WTC11 (cell line): Measurements from ENCODE around the gene AFF2. TPM values are rescaled to one million over a fixed set of nuclear protein-coding genes. Genes with fewer than 3 reads are reported as not detected.

Source experiments
- ATAC-seq: fragments of 200-7000 bp; cut with Tn5 transposase; 2 replicates; pipeline ENCODE4 v1.10.0; 2021; ENCODE audit warnings: mild to moderate bottlenecking, moderate library complexity
- CTCF ChIA-PET: fragments of 300-600 bp; sonication (Branson Sonifier 250); formaldehyde crosslinking; loops from one replicate; lab custom pipeline; 2021; ENCODE audit warnings: antibody characterized with exemption; lab: Charles Lee
- POLR2A ChIA-PET: fragments of 350-600 bp; sonication (Branson Sonifier 250); formaldehyde crosslinking; loops from one replicate; lab custom pipeline; 2021; ENCODE audit warnings: antibody characterized with exemption; lab: Charles Lee
- DNase-seq: peaks from one replicate; pipeline ENCODE4 v3.0.0; 2021; ENCODE audit warnings: low spot score
- H3K27ac Mint-ChIP-seq: 2 replicates; pipeline ENCODE4 v1.8.0; 2021; ENCODE audit warnings: mixed read lengths
- H3K27me3 Mint-ChIP-seq: 2 replicates; pipeline ENCODE4 v1.8.0; 2021; ENCODE audit warnings: low read depth, mild to moderate bottlenecking, moderate library complexity, mixed read lengths
- H3K36me3 Mint-ChIP-seq: 2 replicates; pipeline ENCODE4 v1.8.0; 2021; ENCODE audit warnings: mixed read lengths
- H3K4me1 Mint-ChIP-seq: 2 replicates; pipeline ENCODE4 v1.8.0; 2022; ENCODE audit warnings: mixed read lengths
- H3K4me3 Mint-ChIP-seq: 2 replicates; pipeline ENCODE4 v1.8.0; 2021; ENCODE audit warnings: mild to moderate bottlenecking, moderate library complexity, mixed read lengths
- H3K9me3 Mint-ChIP-seq: 2 replicates; pipeline ENCODE4 v1.8.0; 2021; ENCODE audit warnings: mixed read lengths
- CDX4 ChIP-seq: fragments of 250-450 bp; sonication (Bioruptor Pico); IDR thresholded peaks from 2 replicates; pipeline ENCODE4 v1.9.0; 2021; ENCODE audit warnings: moderate library complexity, mild to moderate bottlenecking, inconsistent platforms, borderline replicate concordance
- CREM ChIP-seq: sonication (generic); formaldehyde crosslinking; IDR thresholded peaks from 2 replicates; pipeline ENCODE4 v1.8.1; 2022; ENCODE audit warnings: mild to moderate bottlenecking, missing genetic modification reagents, moderate library complexity
- EMX1 ChIP-seq: fragments of 250-450 bp; sonication (Bioruptor Pico); IDR thresholded peaks from 2 replicates; pipeline ENCODE4 v1.8.0; 2021; ENCODE audit warnings: mild to moderate bottlenecking
- FOXP1 ChIP-seq: sonication (generic); formaldehyde crosslinking; IDR thresholded peaks from 2 replicates; pipeline ENCODE4 v1.8.0; 2022; ENCODE audit warnings: missing genetic modification reagents, mild to moderate bottlenecking, moderate library complexity, borderline replicate concordance
- HMGA2 ChIP-seq: fragments of 250-450 bp; sonication (Bioruptor Pico); IDR thresholded peaks from 2 replicates; pipeline ENCODE4 v1.4.0; 2021; ENCODE audit warnings: mild to moderate bottlenecking, moderate library complexity
- KAT7 ChIP-seq: sonication (generic); formaldehyde crosslinking; IDR thresholded peaks from 2 replicates; pipeline ENCODE4 v1.8.1; 2023; ENCODE audit warnings: missing genetic modification reagents, mild to moderate bottlenecking, borderline replicate concordance
- MXD4 ChIP-seq: fragments of 250-450 bp; sonication (Bioruptor Pico); IDR thresholded peaks from 2 replicates; pipeline ENCODE4 v1.8.0; 2021; ENCODE audit warnings: mild to moderate bottlenecking, moderate library complexity, borderline replicate concordance
- MYBL2 ChIP-seq: sonication (generic); formaldehyde crosslinking; IDR thresholded peaks from 2 replicates; pipeline ENCODE4 v1.8.1; 2023; ENCODE audit warnings: mild to moderate bottlenecking, moderate library complexity, missing genetic modification reagents
- NR2C2 ChIP-seq: sonication (generic); formaldehyde crosslinking; IDR thresholded peaks from 2 replicates; pipeline ENCODE4 v1.8.0; 2022; ENCODE audit warnings: mild to moderate bottlenecking, missing genetic modification reagents
- NR3C1 ChIP-seq: sonication (generic); formaldehyde crosslinking; conservative IDR thresholded peaks from 2 replicates; pipeline ENCODE4 v1.8.1; 2023; ENCODE audit warnings: low read depth, mild to moderate bottlenecking, missing genetic modification reagents
- PRDM15 ChIP-seq: sonication (generic); formaldehyde crosslinking; IDR thresholded peaks from 2 replicates; pipeline ENCODE4 v1.8.0; 2022; ENCODE audit warnings: missing genetic modification reagents
- SOX15 ChIP-seq: fragments of 250-450 bp; sonication (Bioruptor Pico); IDR thresholded peaks from 2 replicates; pipeline ENCODE4 v1.9.0; 2021; ENCODE audit warnings: mild to moderate bottlenecking
- SP1 ChIP-seq: sonication (generic); formaldehyde crosslinking; conservative IDR thresholded peaks from 2 replicates; pipeline ENCODE4 v1.8.1; 2022; ENCODE audit warnings: missing genetic modification reagents
- TP53 ChIP-seq: sonication (generic); formaldehyde crosslinking; IDR thresholded peaks from 2 replicates; pipeline ENCODE4 v1.8.1; 2023; ENCODE audit warnings: mild to moderate bottlenecking, missing genetic modification reagents
- USF2 ChIP-seq: sonication (generic); formaldehyde crosslinking; IDR thresholded peaks from 2 replicates; pipeline ENCODE4 v1.8.1; 2023; ENCODE audit warnings: mild to moderate bottlenecking, missing genetic modification reagents, moderate library complexity
- ZNF219 ChIP-seq: sonication (generic); formaldehyde crosslinking; IDR thresholded peaks from 2 replicates; pipeline ENCODE4 v1.8.0; 2023; ENCODE audit warnings: missing genetic modification reagents, mild to moderate bottlenecking, borderline replicate concordance
- ZNF317 ChIP-seq: sonication (generic); formaldehyde crosslinking; IDR thresholded peaks from 2 replicates; pipeline ENCODE4 v1.8.1; 2023; ENCODE audit warnings: low read depth, mild to moderate bottlenecking, moderate library complexity, missing genetic modification reagents, borderline replicate concordance
- total RNA-seq: library from RNA; stranded (reverse); gene quantifications from 3 replicates; pipeline ENCODE4 v1.2.3, GENCODE V29; 2021
- TF ChIP-seq, protein P1 (sequence below): sonication (generic); formaldehyde crosslinking; IDR thresholded peaks from 2 replicates; pipeline ENCODE4 v1.8.0; 2022; ENCODE audit warnings: mild to moderate bottlenecking, missing genetic modification reagents
- TF ChIP-seq, protein P2 (sequence below): sonication (generic); formaldehyde crosslinking; IDR thresholded peaks from 2 replicates; pipeline ENCODE4 v1.8.1; 2023; ENCODE audit warnings: mild to moderate bottlenecking, missing genetic modification reagents
- TF ChIP-seq, protein P3 (sequence below): sonication (generic); formaldehyde crosslinking; IDR thresholded peaks from 2 replicates; pipeline ENCODE4 v1.8.0; 2022; ENCODE audit warnings: mild to moderate bottlenecking, missing genetic modification reagents
- TF ChIP-seq, protein P4 (sequence below): fragments of 250-450 bp; sonication (Bioruptor Pico); IDR thresholded peaks from 2 replicates; pipeline ENCODE4 v2.1.2; 2022; ENCODE audit warnings: mild to moderate bottlenecking, moderate library complexity

The AFF2 gene
- total RNA-seq, 1 experiment from 2014 or later, result 7.6 TPM

DNA sequence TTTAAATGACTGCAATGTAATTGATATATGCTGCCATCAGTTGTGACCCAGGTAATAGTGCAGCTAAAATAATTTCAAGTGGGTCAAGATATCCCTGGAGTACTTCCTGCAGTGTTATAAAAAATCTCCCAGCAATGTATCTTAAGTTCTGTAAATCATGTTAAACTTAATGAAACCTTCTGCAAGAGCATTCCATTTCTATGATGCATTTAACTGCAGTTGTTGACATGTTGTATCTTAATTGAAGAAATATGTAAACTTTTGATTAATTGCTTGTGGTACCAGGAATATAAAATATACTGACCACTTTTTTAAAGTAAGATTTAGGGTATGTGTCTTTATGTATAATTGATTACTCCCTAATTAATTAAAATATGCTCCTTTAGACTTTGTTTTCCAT, 213.6 kb downstream of the AFF2 start:
- Mint-ChIP-seq H3K4me1 (no peaks in the 10 kb centered on the region), H3K36me3 (no peaks in the 10 kb centered on the region), H3K4me3 (no peak overlapping the region), H3K27ac (no peak overlapping the region), H3K9me3 (no peaks in the 10 kb centered on the region), H3K27me3 (no peaks in the 10 kb centered on the region)
- no peak for DNase-seq
- ChIA-PET CTCF (no interaction called here), POLR2A (no interaction called here)
- TF ChIP-seq FOXP1 (CRISPR knock-in tag) (no peak), MYBL2 (CRISPR knock-in tag) (no peak), SP1 (CRISPR knock-in tag) (no peak), ZNF219 (CRISPR knock-in tag) (no peak), ZNF317 (no peak), MXD4 (no peak), CREM (CRISPR knock-in tag) (no peak), TP53 (CRISPR knock-in tag) (no peak), SOX15 (CRISPR knock-in tag) (no peak), PRDM15 (CRISPR knock-in tag) (no peak)
- TF ChIP-seq, protein P1, sequence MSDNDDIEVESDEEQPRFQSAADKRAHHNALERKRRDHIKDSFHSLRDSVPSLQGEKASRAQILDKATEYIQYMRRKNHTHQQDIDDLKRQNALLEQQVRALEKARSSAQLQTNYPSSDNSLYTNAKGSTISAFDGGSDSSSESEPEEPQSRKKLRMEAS (CRISPR knock-in tag), result no peak
- TF ChIP-seq, protein P2, sequence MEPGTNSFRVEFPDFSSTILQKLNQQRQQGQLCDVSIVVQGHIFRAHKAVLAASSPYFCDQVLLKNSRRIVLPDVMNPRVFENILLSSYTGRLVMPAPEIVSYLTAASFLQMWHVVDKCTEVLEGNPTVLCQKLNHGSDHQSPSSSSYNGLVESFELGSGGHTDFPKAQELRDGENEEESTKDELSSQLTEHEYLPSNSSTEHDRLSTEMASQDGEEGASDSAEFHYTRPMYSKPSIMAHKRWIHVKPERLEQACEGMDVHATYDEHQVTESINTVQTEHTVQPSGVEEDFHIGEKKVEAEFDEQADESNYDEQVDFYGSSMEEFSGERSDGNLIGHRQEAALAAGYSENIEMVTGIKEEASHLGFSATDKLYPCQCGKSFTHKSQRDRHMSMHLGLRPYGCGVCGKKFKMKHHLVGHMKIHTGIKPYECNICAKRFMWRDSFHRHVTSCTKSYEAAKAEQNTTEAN (CRISPR knock-in tag), result no peak
- TF ChIP-seq, protein P3, sequence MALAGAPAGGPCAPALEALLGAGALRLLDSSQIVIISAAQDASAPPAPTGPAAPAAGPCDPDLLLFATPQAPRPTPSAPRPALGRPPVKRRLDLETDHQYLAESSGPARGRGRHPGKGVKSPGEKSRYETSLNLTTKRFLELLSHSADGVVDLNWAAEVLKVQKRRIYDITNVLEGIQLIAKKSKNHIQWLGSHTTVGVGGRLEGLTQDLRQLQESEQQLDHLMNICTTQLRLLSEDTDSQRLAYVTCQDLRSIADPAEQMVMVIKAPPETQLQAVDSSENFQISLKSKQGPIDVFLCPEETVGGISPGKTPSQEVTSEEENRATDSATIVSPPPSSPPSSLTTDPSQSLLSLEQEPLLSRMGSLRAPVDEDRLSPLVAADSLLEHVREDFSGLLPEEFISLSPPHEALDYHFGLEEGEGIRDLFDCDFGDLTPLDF (CRISPR knock-in tag), result no peak
- no peak for ATAC-seq

DNA sequence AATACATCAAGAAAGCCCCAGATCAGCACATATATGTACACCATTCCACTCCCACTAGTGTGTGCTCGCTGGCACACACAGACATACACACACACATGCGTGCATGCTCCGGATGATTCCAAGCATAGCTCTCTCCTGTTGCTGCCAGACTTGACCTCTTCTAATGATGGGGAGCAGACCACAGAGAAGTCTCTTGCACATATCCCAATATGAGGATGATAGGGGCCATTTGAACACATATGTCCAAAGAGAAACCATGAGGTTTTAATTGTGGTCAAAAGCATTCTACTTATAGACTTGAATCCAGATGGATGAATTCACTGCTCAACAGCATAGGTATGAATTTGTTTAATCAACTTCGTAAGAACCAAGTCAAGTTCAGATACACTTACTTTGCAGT, 214.9 kb downstream of the AFF2 start:
- Mint-ChIP-seq H3K36me3 (no peaks in the 10 kb centered on the region), H3K9me3 (no peaks in the 10 kb centered on the region), H3K27ac (no peak overlapping the region), H3K27me3 (no peaks in the 10 kb centered on the region), H3K4me1 (no peaks in the 10 kb centered on the region), H3K4me3 (no peak overlapping the region)
- DNase-seq (no peak), ATAC-seq (no peak)
- POLR2A ChIA-PET, result no interaction called here
- TF ChIP-seq USF2 (CRISPR knock-in tag), result no peak
- no peak for TF ChIP-seq PRDM15 (CRISPR knock-in tag)
- TF ChIP-seq CREM (CRISPR knock-in tag), result no peak
- TF ChIP-seq, protein P3 (CRISPR knock-in tag), result no peak
- no peak for TF ChIP-seq NR3C1 (CRISPR knock-in tag)
- TF ChIP-seq EMX1, result no peak
- no peak for TF ChIP-seq HMGA2 (CRISPR knock-in tag)
- TF ChIP-seq, protein P4, sequence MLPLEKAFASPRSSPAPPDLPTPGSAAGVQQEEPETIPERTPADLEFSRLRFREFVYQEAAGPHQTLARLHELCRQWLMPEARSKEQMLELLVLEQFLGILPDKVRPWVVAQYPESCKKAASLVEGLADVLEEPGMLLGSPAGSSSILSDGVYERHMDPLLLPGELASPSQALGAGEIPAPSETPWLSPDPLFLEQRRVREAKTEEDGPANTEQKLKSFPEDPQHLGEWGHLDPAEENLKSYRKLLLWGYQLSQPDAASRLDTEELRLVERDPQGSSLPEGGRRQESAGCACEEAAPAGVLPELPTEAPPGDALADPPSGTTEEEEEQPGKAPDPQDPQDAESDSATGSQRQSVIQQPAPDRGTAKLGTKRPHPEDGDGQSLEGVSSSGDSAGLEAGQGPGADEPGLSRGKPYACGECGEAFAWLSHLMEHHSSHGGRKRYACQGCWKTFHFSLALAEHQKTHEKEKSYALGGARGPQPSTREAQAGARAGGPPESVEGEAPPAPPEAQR, result no peak
- TF ChIP-seq KAT7, result no peak
- TF ChIP-seq NR2C2 (CRISPR knock-in tag), result no peak
- no peak for TF ChIP-seq CDX4 (CRISPR knock-in tag)
- CTCF ChIA-PET, result no interaction called here
